HEK293 (cell line): ENCODE data around the gene MSANTD3.

Source experiments
- GLIS1 ChIP-seq: fragments of 450-650 bp; formaldehyde crosslinking; IDR thresholded peaks from 2 replicates; pipeline ENCODE4 v1.5.1; 2016; ENCODE audit warnings: missing biosample characterization, missing genetic modification characterization
- KLF8 ChIP-seq: fragments of 450-650 bp; formaldehyde crosslinking; IDR thresholded peaks from 2 replicates; pipeline ENCODE4 v1.5.1; 2016; ENCODE audit warnings: missing biosample characterization, missing genetic modification characterization
- MZF1 ChIP-seq: fragments of 450-650 bp; formaldehyde crosslinking; IDR thresholded peaks from 2 replicates; pipeline ENCODE4 v1.5.1; 2017; ENCODE audit warnings: missing biosample characterization, missing genetic modification characterization, borderline replicate concordance
- SP3 ChIP-seq: fragments of 450-650 bp; formaldehyde crosslinking; IDR thresholded peaks from 2 replicates; pipeline ENCODE4 v1.5.1; 2016; ENCODE audit warnings: missing biosample characterization, missing genetic modification characterization
- SP7 ChIP-seq: fragments of 450-650 bp; formaldehyde crosslinking; IDR thresholded peaks from 2 replicates; pipeline ENCODE4 v1.5.1; 2016; ENCODE audit warnings: missing biosample characterization, missing genetic modification characterization
- WT1 ChIP-seq: fragments of 450-650 bp; formaldehyde crosslinking; IDR thresholded peaks from 2 replicates; pipeline ENCODE4 v1.5.1; 2016; ENCODE audit warnings: missing biosample characterization, missing genetic modification characterization
- YY1 ChIP-seq: fragments of 450-650 bp; formaldehyde crosslinking; IDR thresholded peaks from 2 replicates; pipeline ENCODE4 v1.5.1; 2018; ENCODE audit warnings: missing biosample characterization, missing genetic modification characterization
- ZBTB17 ChIP-seq: fragments of 450-650 bp; formaldehyde crosslinking; IDR thresholded peaks from 2 replicates; pipeline ENCODE4 v1.5.1; 2016; ENCODE audit warnings: missing biosample characterization, missing genetic modification characterization
- ZBTB20 ChIP-seq: fragments of 450-650 bp; formaldehyde crosslinking; IDR thresholded peaks from 2 replicates; pipeline ENCODE4 v1.5.1; 2016; ENCODE audit warnings: missing biosample characterization, missing genetic modification characterization
- ZBTB7A ChIP-seq: fragments of 450-650 bp; formaldehyde crosslinking; IDR thresholded peaks from 2 replicates; pipeline ENCODE4 v1.5.1; 2016; ENCODE audit warnings: low read depth, missing biosample characterization, missing genetic modification characterization
- ZFHX2 ChIP-seq: fragments of 450-650 bp; formaldehyde crosslinking; conservative IDR thresholded peaks from 2 replicates; pipeline ENCODE4 v1.5.1; 2016; ENCODE audit warnings: missing biosample characterization, missing genetic modification characterization
- ZFP37 ChIP-seq: fragments of 450-650 bp; formaldehyde crosslinking; IDR thresholded peaks from 2 replicates; pipeline ENCODE4 v1.5.1; 2016; ENCODE audit warnings: missing biosample characterization, missing genetic modification characterization
- ZNF146 ChIP-seq: fragments of 450-650 bp; formaldehyde crosslinking; IDR thresholded peaks from 2 replicates; pipeline ENCODE4 v1.5.1; 2016; ENCODE audit warnings: missing biosample characterization, missing genetic modification characterization
- ZNF16 ChIP-seq: fragments of 450-650 bp; formaldehyde crosslinking; IDR thresholded peaks from 2 replicates; pipeline ENCODE4 v1.5.1; 2016; ENCODE audit warnings: low read depth, missing biosample characterization, missing genetic modification characterization
- ZNF19 ChIP-seq: fragments of 450-650 bp; formaldehyde crosslinking; IDR thresholded peaks from 2 replicates; pipeline ENCODE4; 2016; ENCODE audit warnings: missing biosample characterization, missing genetic modification characterization, low read depth
- ZNF221 ChIP-seq: fragments of 450-650 bp; formaldehyde crosslinking; IDR thresholded peaks from 2 replicates; pipeline ENCODE4 v1.5.1; 2017; ENCODE audit warnings: missing biosample characterization, missing genetic modification characterization, borderline replicate concordance
- ZNF24 ChIP-seq: fragments of 450-650 bp; formaldehyde crosslinking; IDR thresholded peaks from 2 replicates; pipeline ENCODE4 v1.5.1; 2016; ENCODE audit warnings: missing biosample characterization, missing genetic modification characterization
- ZNF302 ChIP-seq: fragments of 450-650 bp; formaldehyde crosslinking; IDR thresholded peaks from 2 replicates; pipeline ENCODE4 v1.5.1; 2016; ENCODE audit warnings: missing biosample characterization, missing genetic modification characterization, low read depth
- ZNF341 ChIP-seq: fragments of 450-650 bp; formaldehyde crosslinking; IDR thresholded peaks from 2 replicates; pipeline ENCODE4; 2016; ENCODE audit warnings: low read depth, missing biosample characterization, missing genetic modification characterization
- ZNF585B ChIP-seq: fragments of 450-650 bp; formaldehyde crosslinking; IDR thresholded peaks from 2 replicates; pipeline ENCODE4 v1.5.1; 2016; ENCODE audit warnings: missing biosample characterization, missing genetic modification characterization
- ZNF600 ChIP-seq: fragments of 450-650 bp; formaldehyde crosslinking; IDR thresholded peaks from 2 replicates; pipeline ENCODE4 v1.5.1; 2016; ENCODE audit warnings: missing biosample characterization, missing genetic modification characterization
- ZNF660 ChIP-seq: fragments of 450-650 bp; IDR thresholded peaks from 2 replicates; pipeline ENCODE4 v1.5.1; 2018; ENCODE audit warnings: missing biosample characterization, mild to moderate bottlenecking, missing genetic modification characterization
- ZNF677 ChIP-seq: fragments of 450-650 bp; IDR thresholded peaks from 2 replicates; pipeline ENCODE4 v1.5.0; 2018; ENCODE audit warnings: missing biosample characterization, mild to moderate bottlenecking, missing genetic modification characterization, moderate library complexity
- ZNF747 ChIP-seq: fragments of 450-650 bp; formaldehyde crosslinking; IDR thresholded peaks from 2 replicates; pipeline ENCODE4 v1.5.1; 2016; ENCODE audit warnings: missing biosample characterization, missing genetic modification characterization
- TF ChIP-seq, protein P1 (sequence below): fragments of 450-650 bp; formaldehyde crosslinking; IDR thresholded peaks from 2 replicates; pipeline ENCODE4 v1.5.1; 2016; ENCODE audit warnings: missing biosample characterization, missing genetic modification characterization, low read depth
- TF ChIP-seq, protein P2 (sequence below): fragments of 450-650 bp; formaldehyde crosslinking; IDR thresholded peaks from 2 replicates; pipeline ENCODE4 v1.5.1; 2016; ENCODE audit warnings: missing biosample characterization, missing genetic modification characterization, low read depth
- TF ChIP-seq, protein P3 (sequence below): fragments of 450-650 bp; formaldehyde crosslinking; IDR thresholded peaks from 2 replicates; pipeline ENCODE4; 2016; ENCODE audit warnings: missing biosample characterization, missing genetic modification characterization
- TF ChIP-seq, protein P4 (sequence below): fragments of 450-650 bp; formaldehyde crosslinking; optimal IDR thresholded peaks from 2 replicates; pipeline ENCODE3; 2016; ENCODE audit warnings: missing biosample characterization, mild to moderate bottlenecking, missing genetic modification characterization

The MSANTD3 gene

DNA sequence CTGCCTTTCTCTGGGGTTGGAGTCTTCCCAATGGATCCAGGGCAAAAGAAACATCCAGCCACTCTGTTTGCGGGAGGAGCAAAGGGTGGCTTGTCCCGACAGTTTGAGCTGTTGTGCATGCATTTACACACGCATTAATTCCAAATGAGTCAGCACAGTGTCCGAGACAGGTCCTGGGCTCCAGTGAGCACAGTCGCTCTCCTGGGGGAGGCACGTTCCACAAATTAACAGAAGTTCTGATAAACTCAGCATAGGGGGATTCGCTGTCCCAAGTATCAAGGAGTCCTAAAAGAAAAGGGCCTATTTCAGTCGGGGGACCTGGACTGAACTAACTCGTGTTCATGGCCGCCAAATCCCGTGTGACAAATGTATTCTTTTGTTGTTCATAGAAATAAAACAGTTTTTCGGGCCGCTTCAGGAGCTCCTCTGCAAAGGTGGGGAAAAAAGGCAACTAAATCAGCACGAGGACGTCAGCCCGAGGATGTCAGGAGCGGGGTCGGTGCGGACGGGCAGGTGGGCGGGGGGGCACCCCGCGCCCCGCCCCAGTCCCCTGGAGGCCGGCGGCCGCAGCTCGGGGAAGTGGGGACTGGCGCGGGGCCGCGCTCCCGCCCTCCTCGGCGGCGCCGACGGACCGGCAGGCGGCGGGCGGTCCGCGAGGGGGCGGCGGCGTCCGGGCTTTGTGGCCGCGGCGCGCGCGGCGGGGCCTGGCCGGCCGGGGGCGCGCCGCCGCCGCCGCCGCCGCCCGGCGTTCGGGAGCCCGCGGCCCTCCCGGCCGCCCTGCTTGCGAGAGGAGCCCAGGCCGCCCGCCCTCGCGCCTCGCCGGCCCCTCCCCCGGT lies at the start of gene MSANTD3 (continued):
- TF ChIP-seq ZBTB17: peak; percentile 46; the same call in 1 of the 2 replicates
- peak; percentile 21; the same call in 1 of the 2 replicates for TF ChIP-seq ZFHX2
- peak; percentile 39; the same call in 1 of the 2 replicates for TF ChIP-seq GLIS1 (tag by site-specific recombination)
- TF ChIP-seq SP7 (tag by site-specific recombination): peak; percentile 23; the same call in 1 of the 2 replicates
- no peak for TF ChIP-seq ZNF302 (tag by site-specific recombination)
- no peak for TF ChIP-seq ZNF747
- peak; percentile 34 for TF ChIP-seq SP3 (tag by site-specific recombination)
- TF ChIP-seq YY1 (tag by site-specific recombination): no peak
- TF ChIP-seq ZNF24 (tag by site-specific recombination): peak; percentile 35; the same call in 1 of the 2 replicates
- TF ChIP-seq MZF1 (tag by site-specific recombination): peak; percentile 92; the same call in 1 of the 2 replicates
- no peak for TF ChIP-seq ZNF19 (tag by site-specific recombination)
- TF ChIP-seq ZNF677 (tag by site-specific recombination): no peak
- TF ChIP-seq ZNF221 (tag by site-specific recombination): no peak
- TF ChIP-seq ZNF585B: no peak
- TF ChIP-seq ZNF600 (tag by site-specific recombination): peak; percentile 79; the same call in 1 of the 2 replicates
- 0 out of 2 replicates have a peak, but pooled peaks have one; percentile 33 for TF ChIP-seq ZFP37 (tag by site-specific recombination)
- TF ChIP-seq WT1 (tag by site-specific recombination): 0 out of 2 replicates have a peak, but pooled peaks have one; percentile 12
- peak; percentile 37 for TF ChIP-seq ZNF341 (tag by site-specific recombination)
- TF ChIP-seq, protein P1, sequence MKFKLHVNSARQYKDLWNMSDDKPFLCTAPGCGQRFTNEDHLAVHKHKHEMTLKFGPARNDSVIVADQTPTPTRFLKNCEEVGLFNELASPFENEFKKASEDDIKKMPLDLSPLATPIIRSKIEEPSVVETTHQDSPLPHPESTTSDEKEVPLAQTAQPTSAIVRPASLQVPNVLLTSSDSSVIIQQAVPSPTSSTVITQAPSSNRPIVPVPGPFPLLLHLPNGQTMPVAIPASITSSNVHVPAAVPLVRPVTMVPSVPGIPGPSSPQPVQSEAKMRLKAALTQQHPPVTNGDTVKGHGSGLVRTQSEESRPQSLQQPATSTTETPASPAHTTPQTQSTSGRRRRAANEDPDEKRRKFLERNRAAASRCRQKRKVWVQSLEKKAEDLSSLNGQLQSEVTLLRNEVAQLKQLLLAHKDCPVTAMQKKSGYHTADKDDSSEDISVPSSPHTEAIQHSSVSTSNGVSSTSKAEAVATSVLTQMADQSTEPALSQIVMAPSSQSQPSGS (tag by site-specific recombination): no peak
- peak; percentile 30; the same call in 1 of the 2 replicates for TF ChIP-seq KLF8 (tag by site-specific recombination)
- TF ChIP-seq ZBTB7A (tag by site-specific recombination): 0 out of 2 replicates have a peak, but pooled peaks have one; percentile 21
- TF ChIP-seq, protein P2, sequence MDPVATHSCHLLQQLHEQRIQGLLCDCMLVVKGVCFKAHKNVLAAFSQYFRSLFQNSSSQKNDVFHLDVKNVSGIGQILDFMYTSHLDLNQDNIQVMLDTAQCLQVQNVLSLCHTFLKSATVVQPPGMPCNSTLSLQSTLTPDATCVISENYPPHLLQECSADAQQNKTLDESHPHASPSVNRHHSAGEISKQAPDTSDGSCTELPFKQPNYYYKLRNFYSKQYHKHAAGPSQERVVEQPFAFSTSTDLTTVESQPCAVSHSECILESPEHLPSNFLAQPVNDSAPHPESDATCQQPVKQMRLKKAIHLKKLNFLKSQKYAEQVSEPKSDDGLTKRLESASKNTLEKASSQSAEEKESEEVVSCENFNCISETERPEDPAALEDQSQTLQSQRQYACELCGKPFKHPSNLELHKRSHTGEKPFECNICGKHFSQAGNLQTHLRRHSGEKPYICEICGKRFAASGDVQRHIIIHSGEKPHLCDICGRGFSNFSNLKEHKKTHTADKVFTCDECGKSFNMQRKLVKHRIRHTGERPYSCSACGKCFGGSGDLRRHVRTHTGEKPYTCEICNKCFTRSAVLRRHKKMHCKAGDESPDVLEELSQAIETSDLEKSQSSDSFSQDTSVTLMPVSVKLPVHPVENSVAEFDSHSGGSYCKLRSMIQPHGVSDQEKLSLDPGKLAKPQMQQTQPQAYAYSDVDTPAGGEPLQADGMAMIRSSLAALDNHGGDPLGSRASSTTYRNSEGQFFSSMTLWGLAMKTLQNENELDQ (tag by site-specific recombination): no peak
- no peak for TF ChIP-seq ZNF146 (tag by site-specific recombination)
- TF ChIP-seq, protein P3, sequence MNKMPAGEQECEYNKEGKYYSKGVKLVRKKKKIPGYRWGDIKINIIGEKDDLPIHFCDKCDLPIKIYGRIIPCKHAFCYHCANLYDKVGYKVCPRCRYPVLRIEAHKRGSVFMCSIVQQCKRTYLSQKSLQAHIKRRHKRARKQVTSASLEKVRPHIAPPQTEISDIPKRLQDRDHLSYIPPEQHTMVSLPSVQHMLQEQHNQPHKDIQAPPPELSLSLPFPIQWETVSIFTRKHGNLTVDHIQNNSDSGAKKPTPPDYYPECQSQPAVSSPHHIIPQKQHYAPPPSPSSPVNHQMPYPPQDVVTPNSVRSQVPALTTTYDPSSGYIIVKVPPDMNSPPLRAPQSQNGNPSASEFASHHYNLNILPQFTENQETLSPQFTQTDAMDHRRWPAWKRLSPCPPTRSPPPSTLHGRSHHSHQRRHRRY (tag by site-specific recombination): no peak
- TF ChIP-seq ZBTB20: peak; percentile 59
- 0 out of 2 replicates have a peak, but pooled peaks have one; percentile 16 for TF ChIP-seq ZNF660 (tag by site-specific recombination)
- no peak for TF ChIP-seq ZNF16 (tag by site-specific recombination)
- TF ChIP-seq, protein P4, sequence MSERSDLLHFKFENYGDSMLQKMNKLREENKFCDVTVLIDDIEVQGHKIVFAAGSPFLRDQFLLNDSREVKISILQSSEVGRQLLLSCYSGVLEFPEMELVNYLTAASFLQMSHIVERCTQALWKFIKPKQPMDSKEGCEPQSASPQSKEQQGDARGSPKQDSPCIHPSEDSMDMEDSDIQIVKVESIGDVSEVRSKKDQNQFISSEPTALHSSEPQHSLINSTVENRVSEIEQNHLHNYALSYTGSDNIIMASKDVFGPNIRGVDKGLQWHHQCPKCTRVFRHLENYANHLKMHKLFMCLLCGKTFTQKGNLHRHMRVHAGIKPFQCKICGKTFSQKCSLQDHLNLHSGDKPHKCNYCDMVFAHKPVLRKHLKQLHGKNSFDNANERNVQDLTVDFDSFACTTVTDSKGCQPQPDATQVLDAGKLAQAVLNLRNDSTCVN (tag by site-specific recombination): peak; percentile 42
- TF ChIP-seq, all 188 proteins: peak for 29
